Activated B cell treated with CpG ODN at 0.5 μM for 24 hours (primary cell): ENCODE measurements around the gene SMTNL2. TPM values are rescaled to one million over a fixed set of nuclear protein-coding genes. Genes with fewer than 3 reads are reported as not detected.

ENCODE experiments used
- ATAC-seq: fragments of 200-7000 bp; cut with Tn5 transposase; one replicate; pipeline ENCODE4 v1.10.0; 2021; ENCODE audit warnings: low read depth, mild to moderate bottlenecking, moderate library complexity
- CTCF ChIA-PET: fragments of 350-600 bp; sonication (Branson Sonifier 250); formaldehyde crosslinking; loops from one replicate; lab custom pipeline; 2021; ENCODE audit warnings: antibody characterized with exemption; lab: Charles Lee
- POLR2A ChIA-PET: fragments of 350-600 bp; sonication (Branson Sonifier 250); formaldehyde crosslinking; loops from one replicate; lab custom pipeline; 2021; ENCODE audit warnings: antibody characterized with exemption; lab: Charles Lee
- DNase-seq: peaks from one replicate; pipeline ENCODE4 v3.0.0; 2022
- H3K27ac Mint-ChIP-seq: one replicate; pipeline ENCODE4 v1.8.0; 2020; ENCODE audit warnings: mixed read lengths
- H3K27me3 Mint-ChIP-seq: one replicate; pipeline ENCODE4 v1.8.0; 2021; ENCODE audit warnings: mixed read lengths
- H3K36me3 Mint-ChIP-seq: one replicate; pipeline ENCODE4 v1.8.0; 2021; ENCODE audit warnings: low read depth, mixed read lengths
- H3K4me1 Mint-ChIP-seq: one replicate; pipeline ENCODE4 v1.8.0; 2021; ENCODE audit warnings: mixed read lengths
- H3K4me3 Mint-ChIP-seq: one replicate; pipeline ENCODE4 v1.8.0; 2020; ENCODE audit warnings: mild to moderate bottlenecking, mixed read lengths
- H3K9me3 Mint-ChIP-seq: one replicate; pipeline ENCODE4 v1.8.0; 2020; ENCODE audit warnings: mixed read lengths
- intact Hi-C: fragments of 100-400 bp; cut with micrococcal nuclease; formaldehyde crosslinking; loops from one replicate; pipeline ENCODE4 v1.15.1; 2024
- total RNA-seq: library from RNA; stranded (reverse); gene quantifications from 2 replicates; pipeline ENCODE4 v1.2.3, GENCODE V29; 2022
- TF ChIP-seq, protein P1 (sequence below): fragments of 200-600 bp; IDR thresholded peaks from one replicate; pipeline ENCODE4 v1.8.0; 2022; ENCODE audit warnings: antibody characterized with exemption, mild to moderate bottlenecking

Gene SMTNL2
- total RNA-seq, 1 donor from 2014 or later = not detected

DNA sequence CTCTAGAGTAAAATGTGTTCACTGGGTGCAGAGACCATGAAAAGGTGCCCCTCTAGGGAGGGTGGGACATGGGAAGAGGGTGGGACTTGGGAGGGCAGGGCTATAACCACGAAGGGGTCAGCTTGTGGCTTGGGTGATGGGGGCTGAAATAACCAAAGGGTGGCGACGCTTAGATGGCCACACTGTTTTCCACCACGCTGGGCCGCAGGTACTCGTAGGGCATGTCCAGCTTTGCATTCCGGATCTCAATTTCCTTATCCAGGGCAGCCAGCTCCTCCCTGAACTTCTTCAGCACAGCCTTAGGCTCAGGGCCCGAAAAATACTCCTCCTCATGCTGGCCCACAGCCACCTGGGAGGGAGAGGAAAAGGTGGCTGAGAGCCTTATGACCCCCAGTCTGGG lies 47.1 kb downstream of the SMTNL2 start:
- Mint-ChIP-seq H3K36me3 (no peaks in the 10 kb centered on the region), H3K27ac (no peak overlapping the region), H3K9me3 (no peaks in the 10 kb centered on the region), H3K27me3 (peaks cover 7% of the 10 kb centered on the region), H3K4me1 (peaks cover 17% of the 10 kb centered on the region), H3K4me3 (no peak overlapping the region)
- DNase-seq = no peak
- ChIA-PET POLR2A (no interaction called here), CTCF (no interaction called here)
- no peak for ATAC-seq
- intact Hi-C loops = no loop called here
- TF ChIP-seq, protein P1, sequence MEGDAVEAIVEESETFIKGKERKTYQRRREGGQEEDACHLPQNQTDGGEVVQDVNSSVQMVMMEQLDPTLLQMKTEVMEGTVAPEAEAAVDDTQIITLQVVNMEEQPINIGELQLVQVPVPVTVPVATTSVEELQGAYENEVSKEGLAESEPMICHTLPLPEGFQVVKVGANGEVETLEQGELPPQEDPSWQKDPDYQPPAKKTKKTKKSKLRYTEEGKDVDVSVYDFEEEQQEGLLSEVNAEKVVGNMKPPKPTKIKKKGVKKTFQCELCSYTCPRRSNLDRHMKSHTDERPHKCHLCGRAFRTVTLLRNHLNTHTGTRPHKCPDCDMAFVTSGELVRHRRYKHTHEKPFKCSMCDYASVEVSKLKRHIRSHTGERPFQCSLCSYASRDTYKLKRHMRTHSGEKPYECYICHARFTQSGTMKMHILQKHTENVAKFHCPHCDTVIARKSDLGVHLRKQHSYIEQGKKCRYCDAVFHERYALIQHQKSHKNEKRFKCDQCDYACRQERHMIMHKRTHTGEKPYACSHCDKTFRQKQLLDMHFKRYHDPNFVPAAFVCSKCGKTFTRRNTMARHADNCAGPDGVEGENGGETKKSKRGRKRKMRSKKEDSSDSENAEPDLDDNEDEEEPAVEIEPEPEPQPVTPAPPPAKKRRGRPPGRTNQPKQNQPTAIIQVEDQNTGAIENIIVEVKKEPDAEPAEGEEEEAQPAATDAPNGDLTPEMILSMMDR = no peak

- H3K4me3 Mint-ChIP-seq = no peak overlapping the region
- no peaks in the 10 kb centered on the region for H3K36me3 Mint-ChIP-seq
- ChIA-PET POLR2A (interaction anchor here (0.5 kb wide), 1 partner anchor 666 kb away, joined by 8 read pairs; no protein-coding TSS in a partner anchor), CTCF (interaction anchor here (0.7 kb wide), 1 partner anchor 58 kb away, joined by 3 read pairs; no protein-coding TSS in a partner anchor)
- H3K9me3 Mint-ChIP-seq = no peaks in the 10 kb centered on the region
- H3K4me1 Mint-ChIP-seq = peaks cover 23% of the 10 kb centered on the region
- H3K27ac Mint-ChIP-seq = no peak overlapping the region
- ATAC-seq (no peak), DNase-seq (no peak)
- H3K27me3 Mint-ChIP-seq = peaks cover 4% of the 10 kb centered on the region
- TF ChIP-seq, protein P1 = no peak
- intact Hi-C loops = no loop called here
Measured at GRCh38 chr17:4631836-4632580, 47.7 kb downstream of the SMTNL2 start.

DNA sequence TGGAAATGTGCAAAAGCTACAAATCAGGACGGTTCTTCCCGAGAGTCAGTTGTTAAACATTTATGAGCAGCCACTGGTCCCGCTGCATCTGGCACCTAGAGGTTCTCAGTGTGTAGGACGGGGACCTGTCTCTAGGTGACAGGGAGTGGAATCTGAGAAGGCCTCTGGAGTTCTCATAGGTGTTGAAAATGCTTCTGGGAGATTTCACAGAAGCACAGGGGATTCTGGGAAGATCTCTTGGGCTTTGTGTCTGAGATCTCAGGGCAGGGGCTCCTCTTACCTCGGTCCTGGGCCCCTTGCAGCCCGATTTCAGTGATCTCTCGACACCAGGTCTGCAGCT lies 48.2 kb downstream of the SMTNL2 start:
- no peaks in the 10 kb centered on the region for H3K27me3 Mint-ChIP-seq
- no peak overlapping the region for H3K4me3 Mint-ChIP-seq
- no peak for DNase-seq
- ATAC-seq = no peak
- no peaks in the 10 kb centered on the region for H3K36me3 Mint-ChIP-seq
- TF ChIP-seq, protein P1 = no peak
- ChIA-PET CTCF (interaction anchor here (0.7 kb wide), 1 partner anchor 58 kb away, joined by 3 read pairs; no protein-coding TSS in a partner anchor), POLR2A (interaction anchor here (0.5 kb wide), 1 partner anchor 667 kb away, joined by 8 read pairs; no protein-coding TSS in a partner anchor)
- no peak overlapping the region for H3K27ac Mint-ChIP-seq
- H3K4me1 Mint-ChIP-seq = peaks cover 29% of the 10 kb centered on the region
- intact Hi-C loops = no loop called here
- H3K9me3 Mint-ChIP-seq = no peaks in the 10 kb centered on the region

GRCh38 chr17:4633643-4634042 lies 49.3 kb downstream of the SMTNL2 start:
- CTCF ChIA-PET = interaction anchor here (1.6 kb wide), 1 partner anchor 67 kb away, joined by 5 read pairs; no protein-coding TSS in a partner anchor
- POLR2A ChIA-PET = no interaction called here
- DNase-seq (no peak), ATAC-seq (no peak)
- H3K4me3 Mint-ChIP-seq = no peak overlapping the region
- no peaks in the 10 kb centered on the region for H3K9me3 Mint-ChIP-seq
- peaks cover 3% of the 10 kb centered on the region for H3K27me3 Mint-ChIP-seq
- H3K27ac Mint-ChIP-seq = no peak overlapping the region
- peaks cover 35% of the 10 kb centered on the region for H3K4me1 Mint-ChIP-seq
- TF ChIP-seq, protein P1 = no peak
- no peaks in the 10 kb centered on the region for H3K36me3 Mint-ChIP-seq
- intact Hi-C loops = no loop called here

DNA sequence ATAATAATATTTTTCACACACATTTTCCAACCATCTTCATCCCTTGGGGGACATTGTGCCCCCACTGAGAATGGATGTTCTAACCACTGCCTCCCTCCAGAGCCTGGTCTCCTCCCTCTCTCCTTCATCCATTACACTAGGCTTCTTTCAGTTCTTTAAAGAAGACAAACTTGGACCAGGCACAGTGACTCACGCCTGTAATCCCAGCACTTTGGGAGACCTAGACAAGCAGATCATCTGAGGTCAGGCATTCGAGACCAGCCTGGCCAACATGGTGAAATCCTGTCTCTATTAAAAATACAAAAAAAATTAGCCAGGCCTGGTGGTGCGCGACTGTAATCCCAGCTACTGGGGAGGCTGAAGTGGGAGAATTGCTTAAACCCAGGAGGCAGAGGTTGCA lies 50.6 kb downstream of the SMTNL2 start:
- intact Hi-C loops = no loop called here
- TF ChIP-seq, protein P1 = no peak

More for the DNA sequence above, 50.6 kb downstream of the SMTNL2 start:
- Mint-ChIP-seq H3K27ac (no peak overlapping the region), H3K36me3 (no peaks in the 10 kb centered on the region), H3K27me3 (peaks cover 10% of the 10 kb centered on the region), H3K9me3 (no peaks in the 10 kb centered on the region), H3K4me3 (no peak overlapping the region), H3K4me1 (peaks cover 43% of the 10 kb centered on the region)
- POLR2A ChIA-PET = no interaction called here
- ATAC-seq = no peak
- CTCF ChIA-PET = no interaction called here
- DNase-seq = no peak
